GM21737 (cell line): Measurements from ENCODE around the gene GLYATL3.

Experiments used
- ATAC-seq: cut with Tn5 transposase; IDR thresholded peaks from one replicate; pipeline ENCODE4 v1.9.1; 2021; ENCODE audit warnings: mild to moderate bottlenecking, moderate library complexity; ENCODE audit not compliant: unreplicated experiment

Gene GLYATL3

DNA sequence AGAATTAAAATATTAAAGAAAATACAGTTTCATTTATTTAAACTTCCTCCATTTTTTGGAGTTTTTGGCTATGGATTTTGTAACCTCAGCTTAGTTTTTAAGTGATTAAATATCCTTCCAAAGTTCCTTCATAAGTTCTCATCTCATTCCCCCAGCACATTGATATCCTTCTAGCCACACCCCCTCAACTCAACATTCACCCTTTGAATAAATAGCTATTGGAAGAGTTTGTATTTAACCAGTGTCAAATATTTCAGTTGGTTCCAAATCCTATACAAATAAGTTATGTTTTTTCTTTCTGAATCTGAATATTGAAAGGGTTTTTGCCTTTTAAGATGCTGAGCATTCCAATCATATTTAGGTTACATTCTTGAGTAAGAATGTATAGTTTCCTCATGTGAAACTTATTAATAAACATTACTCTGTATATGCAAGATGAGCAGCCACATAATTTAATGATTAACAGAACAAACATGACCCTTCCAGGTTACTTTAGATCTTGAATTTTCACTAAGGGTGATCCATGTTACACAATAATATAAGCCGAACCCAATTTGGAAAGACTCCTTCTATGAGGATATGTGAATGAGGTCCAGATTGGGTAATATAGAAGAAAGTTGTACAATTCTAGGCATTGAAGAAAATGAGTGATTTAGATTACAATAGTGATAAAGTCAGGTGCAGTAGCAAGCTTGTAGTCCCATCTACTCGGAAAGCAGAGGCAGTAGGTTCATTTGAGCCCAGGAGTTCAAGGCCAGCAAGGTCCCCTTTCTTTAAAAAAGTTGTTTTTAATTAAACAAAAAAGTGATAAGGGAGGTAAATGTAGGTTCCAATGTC is 13.6 kb downstream of the GLYATL3 start:
- ATAC-seq: no peak

DNA sequence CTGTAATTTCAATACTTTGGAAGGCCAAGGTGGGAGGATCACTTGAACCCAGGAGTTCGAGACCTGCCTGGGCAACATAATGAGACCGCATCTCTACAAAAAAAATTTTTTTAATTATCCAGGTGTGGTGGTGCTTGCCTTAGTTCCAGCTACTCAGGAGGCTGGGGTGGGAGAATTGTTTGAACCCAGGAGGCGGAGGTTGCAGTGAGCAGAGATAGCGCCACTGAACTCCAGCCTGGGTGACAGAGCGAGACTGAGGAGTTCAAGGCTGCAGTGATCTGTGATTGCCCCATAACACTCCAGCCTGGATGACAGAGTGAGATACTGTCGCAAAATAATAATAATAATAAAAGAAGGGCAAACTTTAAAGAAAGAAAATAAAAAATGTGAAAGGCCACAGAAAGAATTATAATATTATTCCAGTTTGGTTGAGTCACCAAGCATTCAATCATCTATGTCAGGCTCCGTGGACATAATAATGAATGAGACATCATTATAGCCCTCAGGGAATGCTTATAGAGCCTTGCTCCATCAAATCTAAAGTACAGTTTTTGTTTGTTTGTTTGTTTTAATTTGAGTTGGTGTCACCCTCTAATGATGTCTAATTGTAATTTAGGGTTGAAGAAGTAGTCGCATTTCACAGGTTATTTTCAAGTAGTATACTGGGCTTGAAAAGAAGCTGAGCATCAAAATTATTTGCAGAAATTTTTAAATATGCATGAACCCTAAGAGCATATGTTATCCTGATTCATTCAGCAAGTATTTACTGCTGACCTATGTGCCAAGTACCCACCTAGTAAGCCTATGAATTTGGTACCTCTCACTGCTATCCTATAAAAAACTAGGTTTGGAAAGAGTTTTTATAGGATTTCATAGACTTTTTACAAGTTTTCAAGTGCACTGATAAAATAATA is 15.1 kb downstream of the GLYATL3 start:
- ATAC-seq: no peak

GRCh38 chr6:49515485-49516146 is 15.9 kb downstream of the GLYATL3 start:
- no peak for ATAC-seq

DNA sequence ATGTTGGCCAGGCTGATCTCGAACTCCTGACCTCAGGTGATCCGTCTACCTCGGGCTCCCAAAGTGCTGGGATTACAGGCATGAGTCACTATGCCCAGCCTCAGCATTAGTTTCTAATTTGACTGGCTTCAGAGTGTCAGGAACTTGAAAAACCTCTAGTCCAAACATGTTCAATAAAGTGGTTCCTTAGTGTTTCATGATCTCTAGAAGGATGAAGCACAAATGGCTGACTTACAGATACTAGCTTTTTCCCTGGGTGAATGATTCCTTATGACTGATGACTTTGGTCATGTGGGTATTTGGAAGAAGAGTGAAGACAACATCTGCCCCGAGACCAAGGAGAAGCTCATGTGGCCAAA is 16.4 kb downstream of the GLYATL3 start:
- no peak for ATAC-seq

- ATAC-seq: no peak
Measured at GRCh38 chr6:49517919-49518318, 18.2 kb downstream of the GLYATL3 start.

- ATAC-seq: peak; percentile 84
Measured at GRCh38 chr6:49519660-49520059, 19.9 kb downstream of the GLYATL3 start.

GRCh38 chr6:49522710-49523593 is 23.2 kb downstream of the GLYATL3 start:
- ATAC-seq: no peak

- no peak for ATAC-seq
Measured at GRCh38 chr6:49523901-49524300, 24.2 kb downstream of the GLYATL3 start.

- ATAC-seq: no peak
Measured at GRCh38 chr6:49524541-49524940, 24.8 kb downstream of the GLYATL3 start.

GRCh38 chr6:49526598-49526997 is 26.9 kb downstream of the GLYATL3 start:
- no peak for ATAC-seq

GRCh38 chr6:49527320-49527719 is 27.6 kb downstream of the GLYATL3 start:
- ATAC-seq: no peak

GRCh38 chr6:49528571-49528970 is 28.8 kb downstream of the GLYATL3 start:
- ATAC-seq: no peak

DNA sequence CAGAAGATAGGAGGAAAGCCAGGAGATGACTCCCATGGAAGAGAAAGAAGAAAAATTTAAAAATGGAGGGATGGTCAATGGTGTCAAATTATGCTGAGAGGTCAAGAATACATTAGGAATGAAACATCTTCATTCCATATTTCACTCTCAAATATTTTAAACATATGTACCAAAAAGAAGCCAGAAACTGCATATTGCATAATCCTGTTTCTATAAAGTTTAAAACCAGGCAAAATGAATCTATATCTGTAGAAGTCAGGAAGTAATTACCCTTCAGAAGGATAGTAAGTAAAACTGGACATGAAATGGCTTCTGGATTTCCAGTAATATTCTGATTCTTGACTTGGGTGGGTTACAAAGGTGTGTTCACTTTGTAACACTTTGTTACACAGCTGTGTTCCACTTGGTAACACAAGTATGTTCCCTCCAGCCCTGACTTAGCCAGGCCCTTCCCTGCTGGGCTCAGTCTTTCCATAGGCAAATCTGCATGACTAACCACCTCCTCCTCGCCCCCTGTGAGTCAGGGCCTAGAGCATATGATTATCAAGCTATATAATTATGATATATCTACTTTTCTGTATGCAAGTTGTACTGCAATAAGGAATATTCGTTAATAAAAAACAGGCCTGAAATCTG is 30.5 kb downstream of the GLYATL3 start:
- no peak for ATAC-seq

GRCh38 chr6:49531774-49532569 is 32.2 kb downstream of the GLYATL3 start:
- ATAC-seq: peak; percentile 90

GRCh38 chr6:49535795-49536194 is 36.1 kb downstream of the GLYATL3 start:
- no peak for ATAC-seq

DNA sequence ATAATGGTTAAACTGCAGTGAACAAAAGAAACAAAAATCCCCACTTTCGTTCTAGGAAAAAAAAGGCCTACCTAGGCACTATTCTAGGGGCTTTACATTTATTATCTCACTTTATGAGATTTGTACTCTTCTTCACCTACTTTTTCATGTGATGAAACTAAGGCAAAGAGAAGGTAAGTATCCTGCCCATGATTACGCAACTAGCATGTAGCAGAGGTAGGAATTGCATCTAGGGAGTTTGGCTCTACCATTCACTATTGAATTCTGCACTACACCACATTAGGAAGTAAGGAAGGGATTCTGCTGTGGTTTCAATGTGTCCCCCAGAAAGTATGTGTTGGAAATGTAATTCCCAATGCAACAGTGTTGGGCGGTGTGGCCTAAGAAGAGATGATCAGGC is 39.4 kb downstream of the GLYATL3 start:
- no peak for ATAC-seq

DNA sequence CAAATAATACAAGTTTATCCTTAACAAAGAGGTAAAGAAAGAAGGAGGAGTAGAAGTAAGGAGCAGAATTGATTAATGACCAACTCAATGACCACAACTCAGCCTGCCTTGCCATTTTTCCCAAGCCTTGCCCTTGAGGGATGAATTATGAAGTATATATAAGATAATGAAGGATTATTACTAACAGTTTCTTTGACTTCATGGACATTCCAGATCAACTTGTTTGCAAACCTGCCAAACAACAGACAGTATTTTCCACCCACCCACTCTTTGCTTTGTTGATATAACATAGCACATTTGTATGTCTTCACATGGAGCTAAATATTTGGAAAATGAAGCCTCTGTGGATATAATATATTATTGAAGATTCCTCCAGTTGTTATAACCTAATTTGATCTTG is 40.9 kb downstream of the GLYATL3 start:
- ATAC-seq: no peak

DNA sequence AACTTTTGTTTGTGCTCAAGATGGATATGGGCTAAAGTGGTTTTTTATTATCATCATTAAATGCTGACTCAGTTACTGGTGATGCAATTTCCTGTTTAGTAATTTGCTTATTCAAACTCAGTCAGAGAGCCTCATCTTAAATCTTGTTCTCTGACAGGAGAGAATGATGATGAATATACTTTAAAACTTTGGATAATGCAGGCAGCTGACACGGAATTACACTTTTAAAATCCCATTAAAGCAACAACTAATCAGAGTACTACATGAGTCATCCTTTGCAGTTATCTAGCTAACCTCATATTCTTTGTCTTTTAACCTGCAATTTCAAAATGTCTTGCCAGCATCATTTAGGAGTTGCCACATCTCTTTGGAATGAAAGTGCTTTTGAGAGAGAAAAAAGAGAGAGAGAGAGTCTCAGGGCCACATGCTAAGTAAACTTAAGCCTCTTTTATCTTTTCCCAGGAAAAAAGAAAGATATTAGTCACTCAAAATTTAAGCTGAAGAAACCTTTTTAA is 41.5 kb downstream of the GLYATL3 start:
- ATAC-seq: no peak

GRCh38 chr6:49541936-49542335 is 42.2 kb downstream of the GLYATL3 start:
- no peak for ATAC-seq
